Activated naive CD4-positive, alpha-beta T cell (primary cell): ENCODE results near the gene BNC1.
"Not testable (repeated sequence)": the region's sequence is repeated elsewhere in the genome, so short reads cannot be mapped to it uniquely, and the experiment has no call there.

ENCODE experiments used
- DNase-seq, 4 experiments: peaks; one replicate each; lab custom pipeline; 2025; lab: John Stamatoyannopoulos, UW

The BNC1 gene

GRCh38 chr15:83299462-83299861 is 15.0 kb upstream of the BNC1 start:
- no peak for DNase-seq

- no peak for DNase-seq
Measured at GRCh38 chr15:83295417-83295816, 11.0 kb upstream of the BNC1 start.

- no peak for DNase-seq
Measured at GRCh38 chr15:83293201-83293600, 8.7 kb upstream of the BNC1 start.

- DNase-seq: no peak
Measured at GRCh38 chr15:83292317-83292716, 7.9 kb upstream of the BNC1 start.

- no peak for DNase-seq
Measured at GRCh38 chr15:83290236-83290635, 5.8 kb upstream of the BNC1 start.

GRCh38 chr15:83289160-83289559 is 4.7 kb upstream of the BNC1 start:
- DNase-seq: no peak

- no peak for DNase-seq
Measured at GRCh38 chr15:83288381-83288801, 3.9 kb upstream of the BNC1 start.

GRCh38 chr15:83287541-83288027 is 3.1 kb upstream of the BNC1 start:
- DNase-seq: no peak

GRCh38 chr15:83285979-83286553 is 1.6 kb upstream of the BNC1 start:
- DNase-seq: no peak

- DNase-seq: no peak
Measured at GRCh38 chr15:83285284-83285978, 967 bp upstream of the BNC1 start.

GRCh38 chr15:83283813-83284558 is 478 bp downstream of the BNC1 start:
- DNase-seq: no peak

- DNase-seq: no peak
Measured at GRCh38 chr15:83283138-83283812, 1.2 kb downstream of the BNC1 start.

- DNase-seq: no peak
Measured at GRCh38 chr15:83282776-83283137, 1.7 kb downstream of the BNC1 start.

- no peak for DNase-seq
Measured at GRCh38 chr15:83282141-83282540, 2.3 kb downstream of the BNC1 start.

- DNase-seq: no peak
Measured at GRCh38 chr15:83278191-83278590, 6.3 kb downstream of the BNC1 start.

- DNase-seq: no peak
Measured at GRCh38 chr15:83276661-83277060, 7.8 kb downstream of the BNC1 start.

- no peak for DNase-seq
Measured at GRCh38 chr15:83275412-83275811, 9.1 kb downstream of the BNC1 start.

- DNase-seq: no peak
Measured at GRCh38 chr15:83270176-83270575, 14.3 kb downstream of the BNC1 start.

GRCh38 chr15:83268147-83268546 is 16.3 kb downstream of the BNC1 start:
- no peak for DNase-seq

- no peak for DNase-seq
Measured at GRCh38 chr15:83262594-83263315, 21.7 kb downstream of the BNC1 start.

- not testable (repeated sequence) for DNase-seq
Measured at GRCh38 chr15:83262181-83262580, 22.3 kb downstream of the BNC1 start.

- no peak for DNase-seq
Measured at GRCh38 chr15:83250781-83251180, 33.7 kb downstream of the BNC1 start.
